SW480 (cell line): ENCODE measurements around the gene SUFU.

Experiments
- DNase-seq: peaks from one replicate; pipeline ENCODE4 v3.0.0-alpha.2; 2016; ENCODE audit warnings: low spot score

The SUFU gene

DNA sequence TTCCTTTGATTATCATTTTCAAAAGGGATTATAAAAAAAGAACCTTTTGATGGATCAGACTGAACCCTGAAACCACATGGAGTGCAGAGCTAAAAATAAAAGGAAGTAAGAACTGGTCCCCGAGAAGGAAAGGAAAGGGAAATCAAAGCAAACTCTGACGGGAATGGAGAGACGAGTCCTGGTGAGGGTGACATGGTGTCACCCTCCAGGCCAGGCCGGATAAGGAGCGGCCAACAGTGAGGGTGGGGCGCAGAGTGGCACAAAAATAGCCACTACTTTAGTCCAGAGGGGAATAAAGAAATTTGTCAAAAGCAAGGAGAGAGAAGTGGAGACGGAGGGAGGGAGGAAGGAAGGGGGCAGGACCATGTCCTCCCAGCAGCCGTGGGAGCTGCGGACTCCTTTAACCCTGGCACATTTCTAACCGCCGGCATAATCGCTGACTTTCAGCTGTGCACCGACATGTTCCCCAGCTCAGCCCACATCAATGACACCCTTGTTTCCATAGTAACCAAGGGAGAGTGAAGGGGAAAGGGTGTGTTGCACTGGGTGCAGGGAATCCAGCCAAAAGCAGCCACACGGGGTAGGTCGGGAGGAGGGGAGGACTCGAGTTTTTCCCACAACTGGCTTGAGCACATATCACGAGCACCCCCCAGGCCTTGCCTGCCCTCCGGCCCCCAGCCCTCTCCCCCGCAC, 170.2 kb downstream of the SUFU start:
- DNase-seq: peak; percentile 83

DNA sequence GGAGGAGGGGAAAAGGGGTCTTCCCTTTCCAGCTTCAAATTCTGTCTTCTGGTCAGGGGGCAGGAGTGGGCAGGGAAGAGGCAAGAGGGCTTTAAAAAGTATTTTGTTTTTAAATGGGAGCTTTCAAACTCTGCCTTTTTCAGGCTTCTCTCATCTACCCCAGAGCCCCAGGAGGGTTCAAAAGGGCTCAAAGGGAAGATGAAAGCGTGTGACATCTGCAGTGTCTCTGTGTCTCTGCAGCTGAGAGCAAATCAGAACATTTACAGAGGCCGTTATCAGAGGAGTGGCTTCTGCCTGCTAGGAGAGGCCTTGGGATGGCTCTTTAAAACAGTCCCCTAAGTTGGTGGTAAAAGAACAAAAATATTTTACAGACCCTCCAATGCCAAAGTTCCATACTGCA, 170.8 kb downstream of the SUFU start:
- no peak for DNase-seq

DNA sequence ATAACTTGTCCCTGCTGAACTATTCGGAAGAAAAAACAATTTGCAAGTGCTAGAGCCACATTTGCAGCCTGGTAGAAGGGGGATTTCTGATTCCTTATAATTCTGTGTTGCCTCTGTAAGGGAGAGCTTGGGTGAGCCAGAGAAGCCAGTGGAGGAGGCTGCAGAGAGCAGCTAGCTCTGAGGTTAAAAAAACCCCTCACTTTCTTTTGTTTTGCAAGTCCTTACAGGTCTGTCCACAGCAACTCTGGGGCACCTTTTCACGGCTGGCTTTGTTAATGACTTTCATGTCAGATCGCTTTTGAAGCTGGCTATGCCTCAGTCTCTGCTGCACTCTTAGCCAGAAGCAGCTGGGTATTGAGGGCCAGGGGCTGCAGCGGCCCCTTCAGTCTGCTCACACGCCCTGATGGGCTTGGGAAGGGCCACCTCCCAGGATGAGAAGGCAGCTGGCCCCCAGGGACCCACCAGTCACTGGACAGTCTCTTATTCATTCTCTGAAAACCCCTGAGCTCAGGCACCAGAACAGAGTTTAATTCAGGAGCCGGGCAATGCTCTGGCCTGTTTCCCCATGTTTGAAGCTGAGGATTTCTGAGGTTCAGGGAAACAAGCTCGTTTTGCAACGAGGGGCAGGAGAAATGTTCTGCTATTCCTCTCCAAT, 171.4 kb downstream of the SUFU start:
- no peak for DNase-seq

DNA sequence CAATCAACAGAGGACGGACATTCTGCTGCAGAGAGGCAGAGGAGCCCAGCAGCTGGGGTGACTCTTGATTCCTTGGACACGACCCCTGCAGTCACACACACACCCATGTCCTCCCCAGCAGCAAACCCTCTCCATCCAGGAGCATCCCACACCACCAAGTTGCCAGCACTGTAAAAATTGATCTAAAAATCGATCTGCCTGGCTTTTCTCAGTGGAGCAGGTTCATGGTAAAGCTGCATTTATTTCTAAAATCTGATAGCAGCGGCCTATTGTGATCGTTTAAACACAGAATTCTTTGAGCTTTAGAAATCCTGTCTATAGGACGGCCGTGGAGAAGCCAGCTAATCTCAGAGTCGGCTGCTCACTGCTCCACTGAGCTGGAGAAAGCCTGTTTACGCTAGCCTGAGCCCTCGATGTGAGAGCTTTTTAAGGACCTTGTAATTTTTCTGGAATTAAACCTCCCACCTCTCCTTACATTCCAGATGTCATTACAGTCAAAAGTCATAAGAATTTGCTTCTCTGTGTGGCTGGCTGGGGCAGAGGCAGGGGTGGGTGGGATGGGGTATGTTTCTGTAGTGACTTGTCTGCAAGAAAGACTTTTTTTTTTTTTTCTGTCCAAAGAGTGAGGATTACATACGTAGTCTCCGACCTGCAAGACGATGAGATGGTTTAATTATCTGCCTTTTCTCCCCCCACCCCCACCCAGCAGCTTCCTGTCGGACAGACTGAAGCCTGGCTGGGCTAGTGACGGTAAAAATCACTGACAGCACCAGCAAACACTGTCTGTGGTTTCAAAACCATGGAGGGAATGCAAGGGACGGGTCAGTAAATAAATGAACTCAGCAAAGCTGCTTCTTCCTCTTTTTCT, 172.1 kb downstream of the SUFU start:
- peak; percentile 44 for DNase-seq

DNA sequence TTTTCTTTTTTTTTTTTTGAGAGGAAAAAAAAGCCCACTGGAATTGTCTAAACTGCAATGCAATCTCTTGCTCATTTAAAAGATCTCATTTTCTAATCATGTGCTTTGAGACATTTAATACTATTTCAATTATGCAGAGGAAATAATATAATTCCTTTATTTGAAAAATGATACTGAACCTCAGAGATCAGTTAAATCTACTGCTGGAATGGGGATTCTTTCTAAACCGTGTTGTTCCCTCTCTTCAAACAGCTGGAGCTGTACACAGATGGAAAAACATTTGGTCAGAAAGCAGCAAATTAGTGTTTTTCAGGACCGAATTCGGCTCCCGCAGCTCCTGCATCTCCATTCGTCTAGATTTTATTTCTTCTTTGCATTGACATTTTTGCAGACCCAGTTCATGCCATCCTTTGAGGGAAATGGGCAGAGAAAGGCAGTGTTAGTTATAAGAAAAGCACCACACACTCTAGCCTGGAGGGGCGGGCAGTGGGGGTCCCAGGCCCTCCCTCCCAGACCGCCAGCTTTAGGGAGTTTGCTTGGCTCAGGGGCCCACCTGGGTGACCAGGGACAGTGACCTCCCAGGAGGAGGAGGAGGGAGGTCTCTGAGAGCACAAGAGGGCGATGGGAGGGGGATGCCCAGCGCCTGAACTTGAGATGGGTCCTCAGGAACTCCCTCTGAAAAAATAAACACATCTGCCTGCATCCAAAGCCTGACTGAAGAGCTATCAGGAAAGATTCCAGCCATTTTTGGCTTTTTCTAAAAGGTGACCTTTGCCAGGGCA, 173.0 kb downstream of the SUFU start:
- DNase-seq: no peak

DNA sequence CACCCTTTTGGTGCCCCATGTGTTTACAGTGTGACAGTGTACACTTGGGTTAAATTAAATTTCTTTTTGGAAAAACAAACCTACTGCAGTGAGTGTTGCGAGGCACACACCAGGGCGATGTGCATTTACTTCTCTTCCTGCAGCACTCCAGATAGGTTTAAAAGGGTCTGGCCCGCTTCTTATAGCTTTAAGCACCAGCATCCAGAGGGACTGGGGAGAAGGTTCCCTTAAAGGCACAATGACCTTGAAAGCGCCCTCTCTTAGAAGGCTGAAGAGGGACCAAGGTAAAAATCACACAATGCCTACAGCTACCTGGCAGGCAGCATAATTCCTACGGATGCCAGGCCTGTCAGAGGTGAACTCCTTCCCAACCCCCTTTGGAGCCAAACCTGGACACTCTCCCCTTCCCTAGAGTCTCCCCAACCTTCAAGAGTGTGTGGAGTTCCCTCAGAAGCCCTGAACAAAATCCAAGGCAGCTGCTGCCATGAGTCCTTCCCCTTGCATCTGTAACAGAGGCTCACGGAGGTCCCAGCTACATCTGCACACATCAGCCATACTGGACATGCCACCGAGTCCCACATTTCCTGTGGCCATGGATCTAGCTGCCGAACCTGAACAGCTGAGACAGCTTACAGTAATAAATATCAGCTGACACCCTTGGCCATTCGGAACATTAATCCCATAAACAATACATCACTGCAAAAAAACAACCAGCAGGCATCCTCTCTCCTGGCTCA, 173.7 kb downstream of the SUFU start:
- DNase-seq: no peak

DNA sequence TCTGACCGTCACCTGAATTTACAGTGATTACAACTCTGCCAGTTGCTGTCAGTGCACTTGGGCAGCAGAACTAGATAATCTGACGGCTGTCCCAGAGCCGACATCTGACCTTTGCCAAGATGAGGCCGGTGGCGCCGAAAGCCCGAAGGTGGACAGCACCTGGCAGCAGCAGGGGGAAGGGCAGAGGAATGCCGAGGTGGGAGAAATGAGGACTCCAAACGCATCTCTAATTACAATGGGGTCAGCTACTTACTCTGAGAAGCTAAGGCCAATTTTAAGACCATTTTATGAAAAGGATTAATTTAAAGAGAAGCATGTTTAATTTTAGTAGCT, 174.3 kb downstream of the SUFU start:
- DNase-seq: no peak

DNA sequence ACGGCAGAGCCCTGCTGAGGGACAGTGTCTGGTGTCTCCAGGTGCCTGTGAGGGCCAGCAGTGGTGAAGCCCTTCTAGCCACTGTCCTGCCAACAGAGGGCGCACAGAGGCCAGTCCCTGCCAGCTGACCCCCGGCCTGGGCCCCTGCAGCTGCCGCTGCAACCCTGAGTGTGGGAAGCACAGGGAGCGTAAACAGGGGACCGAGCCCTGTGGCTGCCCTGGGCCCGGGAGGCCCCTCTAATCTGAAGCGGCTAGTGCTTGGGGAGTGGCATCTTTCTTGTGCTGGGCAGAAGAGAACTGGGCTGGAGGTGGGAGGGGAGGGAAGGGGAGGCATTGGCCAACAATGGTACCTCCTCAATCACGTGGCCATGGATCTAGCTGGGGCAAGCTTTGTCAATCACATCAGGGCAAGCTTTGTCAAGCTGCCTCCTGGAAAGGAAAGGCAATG, 175.1 kb downstream of the SUFU start:
- DNase-seq: peak; percentile 50

DNA sequence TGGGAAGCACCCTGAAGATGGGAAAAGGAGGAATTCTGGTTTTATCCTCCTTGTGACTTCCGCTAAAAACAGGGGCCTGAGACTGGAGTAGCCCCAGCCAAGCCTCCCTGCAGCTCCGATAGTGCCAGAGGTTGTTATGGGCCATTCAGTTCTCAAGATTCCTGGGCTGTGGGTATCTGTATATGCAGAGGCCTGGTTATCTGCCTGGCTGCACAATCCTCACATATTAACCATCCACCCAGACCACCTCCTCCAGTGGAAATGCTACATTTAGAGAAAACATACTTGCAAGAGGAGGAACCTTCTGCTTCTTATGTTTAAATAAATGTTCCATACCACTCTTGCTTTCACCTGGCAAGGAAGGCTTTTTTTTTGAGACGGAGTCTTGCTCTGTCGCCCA, 175.8 kb downstream of the SUFU start:
- DNase-seq: no peak

DNA sequence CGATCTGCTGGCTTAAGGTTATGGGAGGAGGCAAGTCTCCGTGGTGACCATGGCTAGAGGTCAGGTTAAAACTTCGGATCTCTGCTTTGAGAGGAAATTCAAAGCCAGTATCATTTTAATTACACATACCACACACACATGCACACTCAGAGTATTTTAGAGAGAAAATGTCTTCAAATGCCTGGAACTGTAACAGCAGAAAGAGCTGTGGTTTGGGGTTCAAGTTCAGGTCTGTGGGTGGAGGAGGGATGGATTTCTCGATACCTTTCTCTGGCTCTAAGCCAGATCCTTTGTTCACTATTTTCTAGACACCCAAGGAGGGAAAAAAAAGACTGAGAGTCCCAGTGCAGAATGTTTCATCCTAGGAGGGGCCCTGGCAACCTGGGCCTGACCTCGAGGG, 177.9 kb downstream of the SUFU start:
- DNase-seq: no peak

DNA sequence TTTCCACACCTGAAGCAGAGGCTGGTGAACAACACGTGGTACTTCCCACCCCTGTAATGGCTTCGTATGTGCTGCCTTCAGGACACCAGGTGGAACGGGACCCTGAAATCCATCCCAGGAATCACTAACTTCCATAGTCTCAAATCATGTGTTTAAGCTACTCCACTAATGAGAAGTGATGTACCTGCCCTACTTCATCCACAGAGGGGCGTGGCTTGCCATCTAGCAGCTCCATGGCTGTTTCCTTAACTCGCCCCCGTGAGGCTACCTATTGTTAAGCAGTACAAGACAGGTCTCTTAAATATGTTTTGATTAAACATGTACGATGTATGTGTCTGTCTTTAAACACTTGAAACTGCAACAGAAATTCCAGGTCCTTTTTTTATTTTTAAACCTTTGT, 178.6 kb downstream of the SUFU start:
- no peak for DNase-seq

DNA sequence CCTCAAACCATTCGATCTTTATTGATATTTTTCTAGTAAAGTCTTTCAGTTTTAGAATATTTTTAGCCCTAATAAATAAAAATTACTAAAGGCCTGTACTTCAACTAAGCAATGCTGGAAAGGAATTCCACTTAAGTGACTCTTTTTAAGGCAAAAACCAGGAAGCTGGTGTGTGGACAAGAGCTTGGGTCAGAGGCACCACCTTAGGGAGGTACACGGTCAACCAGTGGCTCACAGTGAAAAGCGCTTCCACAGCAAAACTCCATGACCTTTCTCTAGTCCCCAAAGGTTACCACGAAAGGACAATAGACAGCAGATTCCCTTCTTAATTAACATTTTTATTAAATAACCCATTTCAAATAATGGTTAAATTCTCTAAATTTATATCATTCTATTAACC, 179.2 kb downstream of the SUFU start:
- DNase-seq: no peak
